G401 (cell line): ENCODE data around the gene NUP160. TPM values are rescaled to one million over a fixed set of nuclear protein-coding genes. Genes with fewer than 3 reads are reported as not detected.
"Not testable (repeated sequence)": the region's sequence is repeated elsewhere in the genome, so short reads cannot be mapped to it uniquely, and the experiment has no call there.

Experiments used
- DNase-seq: peaks from one replicate; pipeline ENCODE4 v3.0.0-alpha.2; 2015; ENCODE audit warnings: low spot score
- in situ Hi-C: cut with HindIII; loops from 2 replicates; pipeline ENCODE4 v1.10.0; 2016; ENCODE audit warnings: low sequenced_read_pairs, mixed read lengths
- total RNA-seq: library from RNA; depleted of rRNA; stranded (reverse); fragments of >200 nt; shearing (Covaris generic); gene quantifications from 2 replicates; pipeline ENCODE4 v1.2.3, GENCODE V29; 2014; rRNA removed

Gene NUP160
- total RNA-seq, 1 experiment from 2014 or later = 61.9 TPM

GRCh38 chr11:47756208-47756607, 91.9 kb downstream of the NUP160 start:
- in situ Hi-C loops = no loop called here

GRCh38 chr11:47750725-47751124, 97.4 kb downstream of the NUP160 start:
- no peak for DNase-seq
- in situ Hi-C loops = no loop called here

More at GRCh38 chr11:47756208-47756607, 91.9 kb downstream of the NUP160 start:
- no peak for DNase-seq

GRCh38 chr11:47742494-47742893, 105.7 kb downstream of the NUP160 start:
- DNase-seq, in situ Hi-C loops: not testable (repeated sequence)

- DNase-seq, in situ Hi-C loops: not testable (repeated sequence)
These were observed 110.3 kb downstream of the NUP160 start for GRCh38 chr11:47737817-47738216.

GRCh38 chr11:47732271-47732670, 115.9 kb downstream of the NUP160 start:
- in situ Hi-C loops = no loop called here
- DNase-seq = no peak

GRCh38 chr11:47731475-47731874, 116.7 kb downstream of the NUP160 start:
- in situ Hi-C loops = no loop called here
- DNase-seq = peak; percentile 10

Other genes with a start within 250 kb of the NUP160 start
- 29.0 and 33.2 TPM in 2 replicates for gene MTCH2, start 205.8 kb downstream of the NUP160 start, total RNA-seq
- not detected in 2 replicates for gene AGBL2, start 133.0 kb downstream of the NUP160 start, total RNA-seq
- 57.4 and 126 TPM in 2 replicates for gene FNBP4, start 81.0 kb downstream of the NUP160 start, total RNA-seq
- gene PTPRJ, start 132.2 kb upstream of the NUP160 start, total RNA-seq = 1.3 and 1.5 TPM in 2 replicates